ENCODE results near the gene PPP1R2C. TPM values are rescaled to one million over a fixed set of nuclear protein-coding genes. Genes with fewer than 3 reads are reported as not detected.

PPP1R2C gene
- not detected for total RNA-seq

DNA sequence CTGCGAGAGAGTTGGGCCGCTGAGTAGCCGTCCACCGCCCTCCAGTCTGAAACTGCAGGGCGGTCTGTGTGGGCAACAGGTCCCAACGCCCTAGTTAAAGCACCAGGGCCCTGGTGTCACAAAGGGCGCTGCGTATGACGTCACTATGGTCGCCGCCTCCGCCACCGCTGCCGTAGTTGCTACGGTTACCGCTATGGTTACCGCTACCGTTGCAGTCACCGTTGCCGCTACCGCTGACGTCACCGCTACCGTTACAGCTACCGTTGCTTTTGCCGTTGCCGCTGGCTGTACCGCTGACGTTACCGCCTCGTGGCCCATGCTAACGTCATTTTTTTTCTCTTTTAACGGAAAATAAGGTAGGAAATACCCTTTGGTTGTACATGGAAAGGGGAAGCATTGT lies at the start of gene PPP1R2C:
Gene PPP1R2C (minus strand): TSS at position 68 of the 400 bp plus-strand sequence. CDS start 84 bp downstream, outside the sequence.
- TF ChIP-seq POLR2AphosphoS5 (IDR thresholded peaks at IDR 0.05) (no peak), POLR2A (IDR thresholded peaks at IDR 0.05) (no peak), CTCF (IDR thresholded peaks at IDR 0.05) (no peak)
- Histone ChIP-seq H3K36me3 (no peaks in the 10 kb centered on the region), H3K9me3 (peaks cover 0 to 8% of the 10 kb centered on the region in 2 donors), H3K4me1 (no peaks in the 10 kb centered on the region), H3K27ac (no peak within 1 kb of the TSS), H3K27me3 (peaks cover 0 to 20% of the 10 kb centered on the region in 2 donors), H3K4me3 (no peak within 1 kb of the TSS)
- intact Hi-C loops (cut with DNase I; ENCODE audit: low total_unique reads): no loop called here
- no peak for DNase-seq (ENCODE audit: low spot score in 2 of 2)

DNA sequence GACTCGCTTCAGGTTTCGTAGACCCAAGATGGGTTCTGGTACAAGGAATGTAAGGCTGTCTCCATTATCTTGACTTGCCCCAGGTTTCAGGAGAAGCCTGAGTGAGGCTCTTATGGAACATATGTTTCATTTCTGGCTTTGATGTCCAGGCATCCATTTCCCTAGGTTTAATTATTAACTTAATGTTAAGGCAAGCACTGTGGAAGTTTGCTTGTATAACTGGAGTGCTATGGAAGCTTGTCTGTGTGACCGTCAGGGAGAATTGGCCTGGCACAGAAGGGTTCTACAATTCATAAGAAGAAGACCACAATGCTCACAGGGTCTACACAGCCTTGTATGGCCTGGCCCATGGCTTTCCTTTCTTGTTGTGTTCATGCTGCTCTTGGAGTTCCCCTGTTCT lies 47.2 kb upstream of the PPP1R2C start:
- DNase-seq (ENCODE audit: low spot score in 2 of 2): no peak
- no peaks in the 10 kb centered on the region for H3K9me3 ChIP-seq
- intact Hi-C loops (cut with DNase I; ENCODE audit: low total_unique reads): loop anchor here (5.0 kb wide), 1 partner anchor 1003 kb away; no protein-coding TSS in a partner anchor
- no peak overlapping the region for H3K27ac ChIP-seq
- TF ChIP-seq POLR2A (IDR thresholded peaks at IDR 0.05): no peak
- TF ChIP-seq CTCF (IDR thresholded peaks at IDR 0.05): no peak
- H3K4me1 ChIP-seq: no peaks in the 10 kb centered on the region
- H3K36me3 ChIP-seq: no peaks in the 10 kb centered on the region
- no peaks in the 10 kb centered on the region for H3K27me3 ChIP-seq
- H3K4me3 ChIP-seq: no peak overlapping the region

- intact Hi-C loops (cut with DNase I; ENCODE audit: low total_unique reads): no loop called here
- H3K4me1 ChIP-seq: no peaks in the 10 kb centered on the region
- no peaks in the 10 kb centered on the region for H3K36me3 ChIP-seq
- no peak overlapping the region for H3K27ac ChIP-seq
- no peaks in the 10 kb centered on the region for H3K27me3 ChIP-seq
- DNase-seq (ENCODE audit: low spot score in 2 of 2): no peak
- H3K4me3 ChIP-seq: no peak overlapping the region
- TF ChIP-seq POLR2AphosphoS5 (IDR thresholded peaks at IDR 0.05) (no peak), CTCF (IDR thresholded peaks at IDR 0.05) (no peak), POLR2A (IDR thresholded peaks at IDR 0.05) (no peak)
- no peaks in the 10 kb centered on the region for H3K9me3 ChIP-seq
Measured at GRCh38 chrX:42824541-42824940, 46.6 kb upstream of the PPP1R2C start.

DNA sequence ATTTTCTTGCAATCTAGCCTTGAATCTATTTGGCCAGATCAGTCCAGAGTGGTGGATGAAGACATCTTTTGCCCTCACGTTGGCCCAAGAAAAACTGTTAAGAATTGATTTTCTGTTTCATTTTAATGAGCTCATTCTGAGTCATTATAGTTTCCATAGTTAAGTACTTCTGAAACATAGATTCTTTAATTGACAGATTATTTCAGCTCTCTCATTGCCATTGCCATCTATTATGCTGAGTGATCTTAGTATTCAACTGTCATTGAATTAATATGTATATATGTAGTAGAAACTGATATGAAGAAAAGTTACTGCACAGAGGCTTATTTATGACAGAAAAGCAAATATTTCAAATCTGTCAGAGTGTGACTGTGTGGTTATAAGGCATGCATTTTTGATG lies 45.5 kb upstream of the PPP1R2C start:
- no peak overlapping the region for H3K27ac ChIP-seq
- intact Hi-C loops (cut with DNase I; ENCODE audit: low total_unique reads): no loop called here
- H3K27me3 ChIP-seq: no peaks in the 10 kb centered on the region
- no peak for DNase-seq (ENCODE audit: low spot score in 2 of 2)
- no peak overlapping the region for H3K4me3 ChIP-seq
- TF ChIP-seq CTCF (IDR thresholded peaks at IDR 0.05): no peak
- no peak for TF ChIP-seq POLR2A (IDR thresholded peaks at IDR 0.05)
- no peak for TF ChIP-seq POLR2AphosphoS5 (IDR thresholded peaks at IDR 0.05)
- H3K9me3 ChIP-seq: peaks cover 7 to 8% of the 10 kb centered on the region in 2 donors
- H3K36me3 ChIP-seq: no peaks in the 10 kb centered on the region
- no peaks in the 10 kb centered on the region for H3K4me1 ChIP-seq

DNA sequence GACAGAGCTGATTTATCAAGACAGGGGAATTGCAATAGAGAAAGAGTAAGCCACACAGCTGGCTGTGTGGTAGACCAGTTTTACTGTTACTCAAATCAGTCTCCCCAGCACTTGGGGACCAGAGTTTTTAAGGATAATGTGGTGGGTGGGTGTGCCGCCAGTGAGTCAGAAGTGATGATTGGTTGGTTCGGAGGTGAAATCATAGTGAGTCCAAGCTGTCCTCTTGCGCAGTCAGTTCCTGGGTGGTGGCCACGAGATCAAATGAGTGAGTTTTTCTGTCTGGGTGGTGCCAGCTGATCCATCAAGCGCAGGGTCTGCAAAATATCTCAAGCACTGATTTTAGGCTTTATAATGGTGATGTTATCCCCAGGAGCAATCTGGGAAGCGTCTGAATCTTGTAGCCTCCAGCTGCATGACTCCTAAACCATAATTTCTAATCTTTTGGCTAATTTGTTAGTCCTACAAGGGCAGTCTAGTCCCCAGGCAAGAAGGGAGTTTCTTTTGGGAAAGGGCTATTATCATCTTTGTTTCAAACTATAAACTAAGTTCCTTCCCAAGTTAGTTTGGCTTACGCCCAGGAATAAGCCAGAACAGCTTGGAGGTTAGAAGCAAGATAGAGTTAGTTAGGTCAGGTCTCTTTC lies 44.0 kb upstream of the PPP1R2C start:
- Histone ChIP-seq H3K4me3 (no peak overlapping the region), H3K4me1 (no peaks in the 10 kb centered on the region), H3K27ac (no peak overlapping the region), H3K36me3 (no peaks in the 10 kb centered on the region), H3K9me3 (peaks cover 12 to 14% of the 10 kb centered on the region in 2 donors), H3K27me3 (no peaks in the 10 kb centered on the region)
- TF ChIP-seq POLR2AphosphoS5 (IDR thresholded peaks at IDR 0.05): no peak
- TF ChIP-seq CTCF (IDR thresholded peaks at IDR 0.05): no peak
- TF ChIP-seq POLR2A (IDR thresholded peaks at IDR 0.05): no peak
- intact Hi-C loops (cut with DNase I; ENCODE audit: low total_unique reads): no loop called here
- no peak for DNase-seq (ENCODE audit: low spot score in 2 of 2)
